Lung (tissue), 12 donors: ENCODE results near the gene POU6F2. TPM values are rescaled to one million over a fixed set of nuclear protein-coding genes. Genes with fewer than 3 reads are reported as not detected.

Source experiments
- ATAC-seq: fragments of 200-7000 bp; cut with Tn5 transposase; one replicate; pipeline ENCODE4 v1.9.1; 2020; ENCODE audit warnings: moderate number of reproducible peaks; ENCODE audit not compliant: insufficient read depth, low FRiP score
- DNase-seq, 3 donors: peaks; one replicate each; pipeline ENCODE4 v3.0.0-alpha.2; 2013 to 2017
- H3K27ac ChIP-seq, 2 donors: one replicate each; pipeline ENCODE4 v1.5.1; 2013; ENCODE audit warnings: mild to moderate bottlenecking in 2 of 2, moderate library complexity in 2 of 2, control low read depth in 1 of 2, inconsistent platforms in 1 of 2, low read depth in 1 of 2, low read length in 1 of 2
- H3K27me3 ChIP-seq, 3 donors: one replicate each; pipeline ENCODE4 v1.5.1; 2013; ENCODE audit warnings: low read length in 2 of 3; ENCODE audit not compliant: control insufficient read depth in 3 of 3, insufficient read depth in 3 of 3
- H3K36me3 ChIP-seq, 4 donors: one replicate each; pipeline ENCODE4 v1.5.1; 2013; ENCODE audit warnings: low read length in 4 of 4, mild to moderate bottlenecking in 1 of 4, moderate library complexity in 1 of 4; ENCODE audit not compliant: control insufficient read depth in 4 of 4, insufficient read depth in 4 of 4
- H3K4me1 ChIP-seq, 5 donors: one replicate each; pipeline ENCODE4 v1.5.1; 2013; ENCODE audit warnings: low read length in 5 of 5, mild to moderate bottlenecking in 2 of 5, moderate library complexity in 1 of 5; ENCODE audit not compliant: control insufficient read depth in 5 of 5, insufficient read depth in 5 of 5
- H3K4me3 ChIP-seq: one replicate; pipeline ENCODE4 v1.5.1; 2013; ENCODE audit warnings: mild to moderate bottlenecking, control low read depth, moderate library complexity
- H3K9ac ChIP-seq, 2 donors: one replicate each; pipeline ENCODE4 v1.5.1; 2013; ENCODE audit warnings: low read length in 2 of 2, control low read depth in 1 of 2; ENCODE audit not compliant: insufficient read depth in 1 of 2
- H3K9me3 ChIP-seq, 4 donors: one replicate each; pipeline ENCODE4 v1.5.1; 2013; ENCODE audit warnings: low read length in 3 of 4, mild to moderate bottlenecking in 1 of 4, moderate library complexity in 1 of 4; ENCODE audit not compliant: control insufficient read depth in 4 of 4, insufficient read depth in 3 of 4
- CTCF ChIP-seq: IDR thresholded peaks from 2 replicates; pipeline ENCODE4 v1.5.1; 2012; ENCODE audit warnings: mild to moderate bottlenecking; ENCODE audit errors: control extremely low read depth, extremely low read depth
- WGBS, 2 donors: extraction: QIAGEN DNeasy Blood & Tissue Kit; methylation state at CpG; one replicate each; pipeline ENCODE4 v1.1.7; 2013; 5-methylcytosine and 5-hydroxymethylcytosine counted together
- polyA plus RNA-seq, 2 donors: library from polyadenylated mRNA; stranded (reverse); fragments of 200-250 nt; gene quantifications; one replicate each; pipeline ENCODE4 v1.2.1, GENCODE V29; 2013
- total RNA-seq, 2 donors: library from RNA; depleted of rRNA in 1 of 2; stranded (reverse); fragments of >200 nt in 1 of 2; gene quantifications; one replicate each; pipeline ENCODE4 v1.2.1, GENCODE V29; 2014 to 2021
- donor health status: control.
- donor health status: control.
- donor health status: Bipolar disorder and iron deficiency.
- donor health status: healthy.
- donor health status: DM: yes; HTN: yes; CAD: no.

Gene POU6F2
- total and polyA plus RNA-seq, 4 donors, result 0.08 to 0.18 TPM; not detected in 2

GRCh38 chr7:39195967-39196366 is 218.3 kb downstream of the POU6F2 start:
- H3K9ac ChIP-seq, result no peak overlapping the region
- no peaks in the 10 kb centered on the region for H3K27me3 ChIP-seq
- ATAC-seq (no peak), DNase-seq (no peak)
- H3K9me3 ChIP-seq, result no peaks in the 10 kb centered on the region
- no peak overlapping the region for H3K27ac ChIP-seq
- 87 to 88% methylated on average over 5 of the region's 5 CpGs for WGBS, 2 donors
- TF ChIP-seq CTCF, result no peak
- H3K4me3 ChIP-seq, result no peak overlapping the region
- no peaks in the 10 kb centered on the region for H3K4me1 ChIP-seq
- no peaks in the 10 kb centered on the region for H3K36me3 ChIP-seq

DNA sequence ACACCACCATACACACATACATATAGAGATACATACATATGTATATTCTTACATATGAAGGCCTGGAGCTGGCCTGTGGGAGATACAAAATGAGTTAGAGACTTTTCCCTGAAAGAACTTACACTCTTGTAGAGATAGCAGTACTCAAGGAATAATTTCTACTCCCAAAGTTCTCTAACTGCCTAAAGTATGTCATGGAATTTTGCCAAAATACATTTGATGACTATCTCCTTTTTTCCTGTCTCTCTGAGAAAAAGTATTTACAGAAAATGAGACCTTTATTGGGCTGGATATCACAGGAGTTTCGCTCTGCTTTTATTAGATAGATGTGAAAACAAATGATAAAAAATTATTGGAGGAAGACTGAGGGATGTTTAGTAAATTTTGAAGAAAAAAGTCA is 220.1 kb downstream of the POU6F2 start:
- Histone ChIP-seq H3K9ac (no peak overlapping the region), H3K4me3 (no peak overlapping the region), H3K27me3 (no peaks in the 10 kb centered on the region), H3K27ac (no peak overlapping the region), H3K36me3 (no peaks in the 10 kb centered on the region), H3K4me1 (no peaks in the 10 kb centered on the region), H3K9me3 (no peaks in the 10 kb centered on the region)
- 79 to 91% methylated on average over 1 of the region's 1 CpG for WGBS, 2 donors
- no peak for DNase-seq
- no peak for ATAC-seq
- no peak for TF ChIP-seq CTCF

DNA sequence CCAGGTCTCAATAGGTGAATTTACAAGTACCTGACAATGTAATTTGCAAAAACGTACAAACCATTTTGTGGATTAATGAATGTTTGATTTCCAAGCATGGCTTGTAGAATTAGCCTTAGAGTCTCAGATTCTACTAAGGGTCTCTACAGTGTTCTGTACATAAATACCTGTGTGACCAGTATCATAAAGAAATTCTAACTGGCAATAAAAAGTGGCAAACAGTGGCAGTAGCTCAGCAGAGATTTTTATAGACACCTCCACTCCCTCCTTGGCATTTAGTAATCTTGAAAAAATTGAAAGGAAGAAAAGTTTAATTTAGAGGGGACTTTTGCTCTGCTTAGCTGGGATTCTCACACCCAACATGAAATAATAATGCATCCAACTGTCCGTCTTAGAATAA is 220.8 kb downstream of the POU6F2 start:
- ATAC-seq (no peak), DNase-seq (no peak)
- Histone ChIP-seq H3K36me3 (no peaks in the 10 kb centered on the region), H3K27ac (no peak overlapping the region), H3K27me3 (no peaks in the 10 kb centered on the region), H3K4me1 (no peaks in the 10 kb centered on the region), H3K9me3 (no peaks in the 10 kb centered on the region), H3K4me3 (no peak overlapping the region), H3K9ac (no peak overlapping the region)
- WGBS, 2 donors, result 75 to 85% methylated on average over 2 of the region's 2 CpGs
- TF ChIP-seq CTCF, result no peak

- TF ChIP-seq CTCF, result no peak
- H3K4me1 ChIP-seq, result no peaks in the 10 kb centered on the region
- no peak overlapping the region for H3K4me3 ChIP-seq
- DNase-seq (no peak), ATAC-seq (no peak)
- H3K9me3 ChIP-seq, result no peaks in the 10 kb centered on the region
- H3K36me3 ChIP-seq, result no peaks in the 10 kb centered on the region
- H3K9ac ChIP-seq, result no peak overlapping the region
- no peak overlapping the region for H3K27ac ChIP-seq
- 75 to 86% methylated on average over 4 of the region's 4 CpGs for WGBS, 2 donors
- H3K27me3 ChIP-seq, result no peaks in the 10 kb centered on the region
Measured at GRCh38 chr7:39199006-39199405, 221.3 kb downstream of the POU6F2 start.
